GM21723 (cell line): ENCODE measurements around the gene DDX27.

Experiments
- ATAC-seq: cut with Tn5 transposase; IDR thresholded peaks from one replicate; pipeline ENCODE4 v1.9.1; 2021; ENCODE audit warnings: mild to moderate bottlenecking, moderate library complexity; ENCODE audit not compliant: unreplicated experiment

DDX27 gene

DNA sequence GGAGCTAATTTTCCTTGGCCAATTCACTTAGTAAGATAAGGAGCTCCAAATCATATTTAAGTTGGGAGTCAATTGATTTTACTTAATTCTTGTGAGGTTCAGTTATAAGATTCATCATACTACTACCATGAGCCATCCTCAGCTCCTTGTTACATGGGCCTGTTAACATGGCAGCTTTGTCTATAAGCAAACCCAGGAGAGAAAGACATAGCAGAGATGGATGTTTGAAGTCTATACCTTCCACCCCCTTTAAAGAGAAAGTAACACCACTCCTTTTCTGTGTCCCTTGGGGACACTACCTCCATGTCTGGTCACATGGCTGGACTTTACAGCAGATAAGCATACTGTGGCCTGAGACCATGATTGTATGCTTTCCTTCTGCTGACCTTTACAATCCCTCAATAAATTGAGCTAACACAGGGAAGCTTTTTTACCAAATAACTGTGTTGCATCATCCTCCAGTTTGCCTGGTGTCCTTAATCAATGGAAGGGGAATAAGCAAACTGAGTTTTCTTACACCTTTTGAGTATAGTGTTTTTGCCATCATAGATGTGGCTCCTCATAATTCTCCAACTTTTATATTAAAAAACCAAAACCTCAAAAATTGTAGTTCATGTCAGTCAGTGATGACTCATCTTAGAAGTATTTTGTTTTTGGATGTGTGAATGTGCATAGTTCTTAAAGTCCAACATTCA is 68.5 kb downstream of the DDX27 start:
- ATAC-seq, result no peak

DNA sequence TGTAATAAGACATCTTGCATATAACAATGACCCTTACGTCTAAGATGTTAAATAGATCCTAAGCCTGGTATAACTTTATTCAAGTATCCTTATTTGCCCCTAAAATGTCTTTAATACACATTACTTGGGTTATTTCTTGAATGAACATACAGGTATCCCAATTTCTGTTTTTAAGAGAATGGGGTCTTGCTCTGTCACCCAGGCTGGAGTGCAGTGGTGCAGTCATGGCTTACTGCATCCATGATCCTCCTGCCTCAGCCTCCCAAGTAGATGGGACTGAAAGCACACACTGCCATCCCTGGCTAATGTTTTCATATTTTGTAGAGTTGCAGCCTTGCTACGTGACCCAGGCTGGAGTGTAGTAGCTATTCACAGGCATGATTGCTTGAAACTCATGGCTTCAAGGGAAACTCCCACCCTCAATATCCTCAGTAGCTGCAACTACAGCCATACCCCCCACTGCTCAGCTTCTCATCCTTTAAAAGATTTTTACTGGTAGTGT is 69.1 kb downstream of the DDX27 start:
- no peak for ATAC-seq

DNA sequence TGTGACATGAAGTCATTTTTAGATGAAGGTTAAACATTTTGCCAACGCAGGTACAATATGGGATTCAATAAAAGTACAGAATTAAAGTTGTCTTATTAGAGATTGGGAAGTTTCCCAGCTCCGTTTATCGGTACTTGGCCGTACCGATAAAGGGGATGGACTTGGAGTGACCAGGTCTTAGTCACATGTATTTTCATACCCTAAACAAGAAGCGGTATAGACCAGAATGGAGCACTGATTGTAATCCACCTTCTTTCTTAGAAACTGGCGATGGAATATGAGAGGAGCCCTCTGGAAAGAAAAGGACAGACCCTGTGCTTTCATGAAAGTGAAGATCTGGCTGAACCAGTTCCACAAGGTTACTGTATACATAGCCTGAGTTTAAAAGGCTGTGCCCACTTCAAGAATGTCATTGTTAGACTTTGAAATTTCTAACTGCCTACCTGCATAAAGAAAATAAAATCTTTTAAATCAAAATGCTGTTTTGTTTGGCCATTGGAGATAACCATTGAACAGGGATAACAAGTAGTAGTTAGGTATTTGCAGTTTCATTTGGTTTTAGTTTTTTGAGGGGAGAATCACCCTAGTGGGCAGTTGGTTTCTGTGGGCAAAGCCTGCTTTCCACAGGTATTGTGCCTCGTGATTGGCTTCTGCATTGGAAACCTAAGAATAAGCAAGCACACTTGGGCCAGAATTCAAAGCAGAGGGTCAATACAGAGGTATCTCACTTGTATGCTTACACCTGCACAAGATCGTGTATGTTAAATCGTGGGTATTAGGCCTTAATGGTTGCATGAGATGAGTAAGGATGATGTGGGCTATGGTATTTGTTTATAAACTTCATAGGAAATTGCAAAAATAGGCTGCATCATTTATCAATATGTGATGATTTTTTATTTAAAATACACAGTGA is 69.8 kb downstream of the DDX27 start:
- ATAC-seq, result no peak

DNA sequence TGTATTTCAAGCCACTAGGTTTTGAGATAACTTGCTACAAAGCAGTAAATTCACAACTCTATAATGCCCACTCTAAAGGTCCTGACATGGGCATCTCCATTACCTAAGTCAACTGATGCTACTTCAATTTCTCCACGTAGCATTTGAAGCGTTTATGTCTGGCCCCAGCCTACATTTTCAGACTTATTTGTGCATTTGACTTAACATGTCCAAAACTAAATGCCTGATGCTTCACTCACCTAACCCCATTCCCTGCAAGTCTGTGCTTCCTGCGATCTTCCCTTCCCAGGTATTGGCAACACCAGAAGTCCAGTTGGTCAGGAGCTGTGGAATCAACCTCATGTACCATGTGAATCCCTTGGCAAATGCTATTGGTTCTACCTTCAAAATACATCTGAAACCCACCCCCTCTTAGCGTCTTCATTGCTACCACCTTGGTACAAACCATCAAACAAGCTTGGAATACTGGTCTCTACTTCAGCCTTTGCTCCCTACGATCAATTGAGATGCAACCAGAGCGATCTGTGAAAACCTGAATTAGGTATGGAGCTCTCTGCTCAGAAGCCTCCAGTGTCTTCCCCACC is 71.5 kb downstream of the DDX27 start:
- ATAC-seq, result no peak

DNA sequence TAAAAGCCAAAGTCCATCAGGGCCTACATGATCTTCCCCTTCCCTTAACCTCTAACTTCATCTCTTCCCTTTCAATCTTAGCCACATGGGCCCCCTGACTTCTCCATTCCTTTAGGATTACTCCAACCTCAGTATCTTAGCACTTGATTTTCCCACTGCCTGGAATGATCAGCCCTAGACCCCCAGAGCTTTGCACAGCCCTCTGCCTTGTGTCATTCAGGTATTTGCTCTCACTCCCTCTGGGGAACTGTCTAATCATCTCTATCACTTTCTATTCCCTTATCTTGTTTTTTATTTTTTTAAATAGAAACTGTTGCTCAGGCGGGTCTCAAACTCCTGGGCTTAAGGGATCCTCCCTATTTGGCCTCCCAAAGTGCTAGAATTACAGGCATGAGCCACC is 72.0 kb downstream of the DDX27 start:
- no peak for ATAC-seq

DNA sequence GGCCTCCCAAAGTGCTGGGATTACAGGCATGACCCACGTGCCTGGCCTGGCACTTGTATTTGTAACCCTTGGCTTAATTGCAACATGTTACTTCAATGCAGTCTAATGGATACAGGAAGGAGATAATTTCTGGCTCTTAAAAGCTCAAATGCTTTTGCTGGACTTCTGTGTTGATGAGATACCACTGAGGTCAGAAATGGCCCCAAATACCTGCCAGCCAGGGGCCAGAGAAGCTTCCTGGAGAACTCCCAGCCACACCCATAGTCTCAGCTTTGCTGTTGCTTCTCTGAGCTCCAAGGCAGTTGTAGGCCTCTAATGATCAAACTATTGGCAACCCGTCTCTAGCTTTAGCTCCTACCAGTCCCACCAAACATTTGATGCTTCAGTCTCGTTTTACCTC is 72.8 kb downstream of the DDX27 start:
- ATAC-seq, result no peak

DNA sequence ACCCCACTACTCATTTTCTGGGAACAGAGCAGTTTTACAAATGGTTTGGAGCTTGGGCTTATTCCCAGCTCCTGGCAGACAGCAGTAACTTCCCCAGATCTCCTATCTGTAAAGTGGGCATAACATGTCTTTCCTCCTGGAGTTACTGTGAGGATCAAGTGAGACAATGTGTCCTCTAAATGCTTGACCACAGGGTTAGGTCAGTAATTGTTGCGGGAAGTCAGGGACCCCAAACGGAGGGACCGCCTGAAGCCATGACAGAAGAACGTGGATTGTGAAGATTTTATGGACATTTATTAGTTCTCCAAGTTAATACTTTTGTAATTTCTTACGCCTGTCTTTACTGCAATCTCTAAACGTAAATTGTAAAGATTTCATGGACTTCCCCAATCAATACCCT is 73.9 kb downstream of the DDX27 start:
- ATAC-seq, result no peak
